SK-N-SH (cell line): ENCODE results near the gene WDHD1. TPM values are rescaled to one million over a fixed set of nuclear protein-coding genes. Genes with fewer than 3 reads are reported as not detected.

Experiments
- CTCF ChIA-PET: fragments of 300-600, 350-600 bp; formaldehyde crosslinking; extraction: SDS; loops from one replicate; lab custom pipeline; 2021; lab: Yijun Ruan, JAX
- POLR2A ChIA-PET: fragments of 350-600 bp; sonication (Branson Sonifier 250); formaldehyde crosslinking; extraction: SDS; loops from one replicate; lab custom pipeline; 2020; ENCODE audit warnings: antibody characterized with exemption, inconsistent platforms; lab: Yijun Ruan, JAX
- DNase-seq: peaks from one replicate; pipeline ENCODE4 v3.0.0; 2012
- H2AFZ ChIP-seq: fragments of 200-600 bp; sonication (generic); 2 replicates; pipeline ENCODE4 v1.8.1; 2016; ENCODE audit warnings: antibody characterized with exemption, mild to moderate bottlenecking, low read depth
- H3F3A ChIP-seq: fragments of 200-600 bp; sonication (generic); replicated peaks from 2 replicates; pipeline ENCODE3; 2016; ENCODE audit warnings: antibody characterized with exemption, mild to moderate bottlenecking; ENCODE audit not compliant: insufficient read depth
- H3K27ac ChIP-seq, 2 experiments: fragments of 200-500 bp in 1 of 2; fragments of 200-600 bp in 1 of 2; sonication (Bioruptor generic) in 1 of 2; sonication (generic), shearing (Covaris generic) in 1 of 2; 2 replicates each; pipeline versions ENCODE4 v1.5.1 to v1.6.1; 2014 to 2016; ENCODE audit warnings: low read depth in 2 of 2, inconsistent platforms in 1 of 2, low read length in 1 of 2, mild to moderate bottlenecking in 1 of 2, mixed read lengths in 1 of 2
- H3K27me3 ChIP-seq: fragments of 200-600 bp; sonication (generic), shearing (Covaris generic); 2 replicates; pipeline ENCODE4 v1.6.1; 2016; ENCODE audit warnings: mixed run types; ENCODE audit not compliant: insufficient read depth
- H3K36me3 ChIP-seq, 2 experiments: fragments of 200-500 bp in 1 of 2; fragments of 200-600 bp in 1 of 2; sonication (Bioruptor generic) in 1 of 2; sonication (generic) in 1 of 2; replicated peaks in 1 of 2; 2 replicates each; pipeline versions ENCODE3 to v1.5.1; 2014 to 2016; ENCODE audit warnings: low read length in 1 of 2, mild to moderate bottlenecking in 1 of 2; ENCODE audit not compliant: insufficient read depth in 2 of 2, control insufficient read depth in 1 of 2
- H3K4me1 ChIP-seq, 2 experiments: fragments of 200-500 bp in 1 of 2; fragments of 200-600 bp in 1 of 2; sonication (Bioruptor generic) in 1 of 2; sonication (generic), shearing (Covaris generic) in 1 of 2; 2 replicates each; pipeline versions ENCODE4 v1.5.1 to v1.6.1; 2014 to 2016; ENCODE audit warnings: low read depth in 1 of 2, low read length in 1 of 2, mixed run types in 1 of 2; ENCODE audit not compliant: insufficient read depth in 2 of 2, control insufficient read depth in 1 of 2
- H3K4me2 ChIP-seq: fragments of 200-600 bp; sonication (generic), shearing (Covaris generic); 2 replicates; pipeline ENCODE4 v1.6.1; 2017; ENCODE audit warnings: mixed run types
- H3K4me3 ChIP-seq, 2 experiments: fragments of 200-500 bp in 1 of 2; fragments of 200-600 bp in 1 of 2; sonication (Bioruptor generic) in 1 of 2; sonication (generic), shearing (Covaris generic) in 1 of 2; 2 replicates each; pipeline versions ENCODE4 v1.5.1 to v1.8.1; 2014 to 2016; ENCODE audit warnings: low read depth in 2 of 2, inconsistent platforms in 1 of 2, low read length in 1 of 2, mild to moderate bottlenecking in 1 of 2, mixed read lengths in 1 of 2, moderate library complexity in 1 of 2
- H3K79me2 ChIP-seq: fragments of 200-600 bp; sonication (generic); 2 replicates; pipeline ENCODE4 v1.8.1; 2017; ENCODE audit warnings: mild to moderate bottlenecking; ENCODE audit not compliant: insufficient read depth
- H3K9ac ChIP-seq: fragments of 200-600 bp; sonication (generic); 2 replicates; pipeline ENCODE4 v1.6.1; 2017; ENCODE audit warnings: mixed run types
- H3K9me2 ChIP-seq: fragments of 200-600 bp; sonication (generic); 2 replicates; pipeline ENCODE4 v1.6.1; 2017; ENCODE audit warnings: mixed run types
- H3K9me3 ChIP-seq: fragments of 200-600 bp; sonication (generic); 2 replicates; pipeline ENCODE4 v1.6.1; 2017; ENCODE audit warnings: mixed run types, mild to moderate bottlenecking, moderate library complexity
- H4K20me1 ChIP-seq: fragments of 200-600 bp; sonication (generic); 2 replicates; pipeline ENCODE4 v1.6.1; 2017; ENCODE audit warnings: mild to moderate bottlenecking, mixed run types; ENCODE audit not compliant: insufficient read depth
- ELF1 ChIP-seq: IDR thresholded peaks from 2 replicates; pipeline ENCODE4 v1.4.0; 2012
- EP300 ChIP-seq, 2 experiments: IDR thresholded peaks; 2 replicates each; pipeline versions ENCODE4 v1.4.0 to v1.6.1; 2012; ENCODE audit warnings: borderline replicate concordance in 1 of 2, low read depth in 1 of 2, low read length in 1 of 2
- EZH2phosphoT487 ChIP-seq: fragments of 200-600 bp; sonication (generic); IDR thresholded peaks from 2 replicates; pipeline ENCODE4 v1.6.1; 2017; ENCODE audit warnings: low read depth, mixed run types, mild to moderate bottlenecking, antibody characterized with exemption, moderate library complexity, borderline replicate concordance
- FOXJ3 ChIP-seq: sonication (generic); formaldehyde crosslinking; IDR thresholded peaks from 2 replicates; pipeline ENCODE4 v1.5.1; 2020; ENCODE audit warnings: mild to moderate bottlenecking, missing genetic modification reagents
- GABPA ChIP-seq: IDR thresholded peaks from 2 replicates; pipeline ENCODE4 v1.4.0; 2012; ENCODE audit warnings: low read depth, mild to moderate bottlenecking
- IRF3 ChIP-seq: fragments of 150-350 bp; IDR thresholded peaks from 2 replicates; pipeline ENCODE4 v1.6.1; 2016; ENCODE audit warnings: mild to moderate bottlenecking, low read depth, low read length
- MXI1 ChIP-seq: IDR thresholded peaks from 2 replicates; pipeline ENCODE4 v1.6.1; 2012; ENCODE audit warnings: mild to moderate bottlenecking, low read depth, low read length, improper control_type of control experiment
- NFIC ChIP-seq: IDR thresholded peaks from 2 replicates; pipeline ENCODE4 v1.4.0; 2012; ENCODE audit warnings: borderline replicate concordance
- NRF1 ChIP-seq: IDR thresholded peaks from 2 replicates; pipeline ENCODE4 v1.6.1; 2012; ENCODE audit warnings: low read depth, mild to moderate bottlenecking, low read length
- POLR2AphosphoS5 ChIP-seq: IDR thresholded peaks from 2 replicates; pipeline ENCODE4 v1.6.1; 2012; ENCODE audit warnings: low read depth, low read length
- RCOR1 ChIP-seq: fragments of 150-350 bp; IDR thresholded peaks from 2 replicates; pipeline ENCODE4 v1.6.1; 2017; ENCODE audit warnings: antibody characterized with exemption, low read length
- SMC3 ChIP-seq: IDR thresholded peaks from 2 replicates; pipeline ENCODE4 v1.6.1; 2012; ENCODE audit warnings: low read depth, low read length, improper control_type of control experiment
- TEAD4 ChIP-seq: IDR thresholded peaks from 2 replicates; pipeline ENCODE4 v1.4.0; 2012; ENCODE audit warnings: mild to moderate bottlenecking, borderline replicate concordance; ENCODE audit not compliant: insufficient read depth
- YY1 ChIP-seq: IDR thresholded peaks from 2 replicates; pipeline ENCODE4 v1.4.0; 2012; ENCODE audit warnings: low read depth, mild to moderate bottlenecking
- WGBS: methylation state at CpG from one replicate; pipeline ENCODE4 v1.1.6; 2017; ENCODE audit warnings: low lambda C conversion rate; 5-methylcytosine and 5-hydroxymethylcytosine counted together
- polyA plus RNA-seq, 3 experiments: library from polyadenylated mRNA; depleted of rRNA; stranded (reverse); fragments of >200 nt; gene quantifications; 2 replicates each; pipeline ENCODE4 v1.2.3, GENCODE V29; 2012
- TF ChIP-seq, protein P1 (sequence below): fragments of 150-350 bp; IDR thresholded peaks from 2 replicates; pipeline ENCODE4 v1.6.1; 2017; ENCODE audit warnings: antibody characterized with exemption, low read length, low read depth, borderline replicate concordance

The WDHD1 gene
- polyA plus RNA-seq, 1 of the 3 experiments (the other 2 are of a cell fraction), result 2.9 TPM

DNA sequence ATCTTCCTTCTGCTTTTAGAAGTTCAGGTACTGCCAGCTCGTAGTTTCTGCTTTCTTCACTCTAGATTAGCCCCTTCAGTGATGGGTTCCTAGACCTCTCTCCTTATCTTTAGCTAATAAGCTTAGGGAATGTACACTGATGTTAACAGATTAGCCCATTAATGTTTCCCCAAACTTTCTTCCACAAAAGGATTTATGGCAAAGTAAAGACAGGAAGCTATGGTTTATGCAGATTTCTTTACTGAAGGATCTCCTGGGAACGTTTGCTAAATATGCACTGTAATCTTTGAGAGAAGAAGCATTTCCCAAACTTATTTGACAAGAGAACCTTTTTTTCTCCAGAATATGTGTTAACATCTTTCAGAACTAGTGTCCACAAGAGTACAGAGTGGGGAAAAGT, 4.3 kb upstream of the WDHD1 start:
- POLR2A ChIA-PET, result no interaction called here
- peaks cover 32% of the 10 kb centered on the region for H4K20me1 ChIP-seq

DNA sequence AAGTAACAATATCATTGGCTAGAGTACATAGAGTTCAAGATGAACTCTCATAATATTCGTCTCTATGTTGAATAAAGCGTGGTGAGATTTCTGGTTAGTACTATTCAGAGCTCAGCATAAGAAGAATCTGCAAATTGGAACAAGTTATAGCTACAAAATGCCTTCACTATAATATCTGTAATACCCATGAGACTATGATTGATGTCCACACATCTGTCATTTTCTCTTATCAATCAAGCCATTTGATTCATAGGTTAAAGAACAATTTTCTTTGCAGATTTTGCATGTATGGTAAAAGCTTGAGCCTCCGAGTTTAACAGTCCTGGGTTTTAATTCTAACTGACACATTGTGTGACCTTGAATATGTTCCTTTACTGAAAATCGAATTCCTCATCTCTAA, 1.6 kb upstream of the WDHD1 start:
- peaks cover 32% of the 10 kb centered on the region for H4K20me1 ChIP-seq
- no peaks in the 10 kb centered on the region for H3K9me2 ChIP-seq
- ChIA-PET CTCF (interaction anchor here (1.1 to 7.0 kb wide), 2 partner anchors 23 to 24 kb away, joined by 4 to 40 read pairs; partner anchors contain the start of gene MAPK1IP1L), POLR2A (interaction anchor here (3.0 kb wide), 1 partner anchor 23 kb away, joined by 32 read pairs; the partner anchor contains the start of gene MAPK1IP1L)
- no peaks in the 10 kb centered on the region for H3K9me3 ChIP-seq
- no peak for DNase-seq
- peak overlapping the region; percentile 94 for H3K9ac ChIP-seq
- H3K36me3 ChIP-seq, result peaks cover 12 to 16% of the 10 kb centered on the region in 2 experiments
- no peaks in the 10 kb centered on the region for H3K27me3 ChIP-seq
- H3K4me2 ChIP-seq, result peak overlapping the region; percentile 87
- no peak overlapping the region for H2AFZ ChIP-seq
- TF ChIP-seq IRF3, result no peak
- TF ChIP-seq FOXJ3, result no peak
- TF ChIP-seq GABPA, result no peak
- TF ChIP-seq NFIC, result no peak
- no peak for TF ChIP-seq YY1
- no peak for TF ChIP-seq ELF1
- no peak for TF ChIP-seq SMC3
- TF ChIP-seq MXI1, result no peak
- TF ChIP-seq EP300 (IDR thresholded peaks at IDR 0.05; ENCODE audit: borderline replicate concordance in 1 of 2, low read depth in 1 of 2, low read length in 1 of 2), result no peak
- no peak for TF ChIP-seq TEAD4
- TF ChIP-seq RCOR1, result no peak
- no peak for TF ChIP-seq POLR2AphosphoS5
- TF ChIP-seq NRF1, result no peak
- H3K79me2 ChIP-seq, result peaks cover 91% of the 10 kb centered on the region
- WGBS, result 47% methylated on average over 4 of the region's 4 CpGs
- H3K4me3 ChIP-seq, result peak overlapping the region; percentile 69 to 73
- H3K27ac ChIP-seq, result no peak overlapping the region
- peaks cover under 1% of the 10 kb centered on the region for H3F3A ChIP-seq
- H3K4me1 ChIP-seq, result peaks cover 19 to 22% of the 10 kb centered on the region in 2 experiments; a peak in 3 of 4 replicates

More for the DNA sequence above, 4.3 kb upstream of the WDHD1 start:
- CTCF ChIA-PET, result interaction anchor here (0.8 to 7.0 kb wide), 3 partner anchors 20 to 226 kb away, joined by 3 to 40 read pairs (median 4); partner anchors contain the start of gene MAPK1IP1L
- no peaks in the 10 kb centered on the region for H3K27me3 ChIP-seq
- H3K9me2 ChIP-seq, result no peaks in the 10 kb centered on the region
- WGBS, result 60% methylated on average over 2 of the region's 2 CpGs
- DNase-seq, result no peak
- H3K4me2 ChIP-seq, result no peak overlapping the region
- peaks cover 13 to 16% of the 10 kb centered on the region in 2 experiments; a peak in 3 of 4 replicates for H3K4me1 ChIP-seq
- peaks cover 95% of the 10 kb centered on the region for H3K79me2 ChIP-seq
- no peak overlapping the region for H3K4me3 ChIP-seq
- no peak overlapping the region for H2AFZ ChIP-seq
- peaks cover 20 to 35% of the 10 kb centered on the region in 2 experiments for H3K36me3 ChIP-seq
- H3K27ac ChIP-seq, result no peak overlapping the region; a peak in 1 of 4 replicates
- H3K9me3 ChIP-seq, result no peaks in the 10 kb centered on the region
- peaks cover 3% of the 10 kb centered on the region for H3F3A ChIP-seq
- TF ChIP-seq, protein P1, sequence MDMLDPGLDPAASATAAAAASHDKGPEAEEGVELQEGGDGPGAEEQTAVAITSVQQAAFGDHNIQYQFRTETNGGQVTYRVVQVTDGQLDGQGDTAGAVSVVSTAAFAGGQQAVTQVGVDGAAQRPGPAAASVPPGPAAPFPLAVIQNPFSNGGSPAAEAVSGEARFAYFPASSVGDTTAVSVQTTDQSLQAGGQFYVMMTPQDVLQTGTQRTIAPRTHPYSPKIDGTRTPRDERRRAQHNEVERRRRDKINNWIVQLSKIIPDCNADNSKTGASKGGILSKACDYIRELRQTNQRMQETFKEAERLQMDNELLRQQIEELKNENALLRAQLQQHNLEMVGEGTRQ, result no peak
- TF ChIP-seq EZH2phosphoT487 (no peak), FOXJ3 (no peak), EP300 (IDR thresholded peaks at IDR 0.05; ENCODE audit: borderline replicate concordance in 1 of 2, low read depth in 1 of 2, low read length in 1 of 2) (no peak)
- H3K9ac ChIP-seq, result 0 out of 2 replicates have a peak overlapping the region, but pooled peaks have one; percentile 9
